Measurements from ENCODE around the gene STIM2.

DNA sequence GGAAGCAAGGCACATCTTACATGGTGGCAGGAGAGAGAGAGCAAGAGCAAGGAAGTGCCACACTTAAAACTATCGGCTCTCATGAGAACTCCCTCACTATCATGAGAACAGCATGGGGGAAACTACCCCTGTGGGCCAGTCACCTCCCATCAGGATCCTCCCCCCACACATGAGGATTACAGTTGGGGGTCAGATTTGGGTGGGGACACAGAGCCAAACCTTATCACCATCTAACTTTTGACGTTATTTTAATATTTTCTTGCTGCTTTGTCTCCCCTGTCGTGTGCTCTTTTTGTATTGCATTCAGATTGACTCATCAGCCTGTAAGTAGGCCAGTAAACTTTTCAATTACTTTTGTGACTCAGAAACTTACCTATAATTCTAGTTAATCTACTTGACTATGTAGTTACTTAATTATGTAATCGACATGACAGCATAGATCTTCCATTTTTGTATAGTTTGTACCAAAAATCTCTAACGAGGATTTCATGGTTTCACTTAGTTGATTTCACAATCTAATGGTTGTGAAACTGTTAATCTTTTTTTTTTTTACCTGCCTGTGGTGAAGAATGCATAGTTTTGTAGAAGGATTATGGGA is 18.3 kb downstream of the STIM2 start:
- TF ChIP-seq CREB1 (IDR thresholded peaks at IDR 0.05) (no peak), CREB1 (CRISPR knock-in tag; IDR thresholded peaks at IDR 0.05) (no peak), ZBTB8A (IDR thresholded peaks at IDR 0.05; ENCODE audit: partially characterized antibody) (no peak), RFX5 (IDR thresholded peaks at IDR 0.05; ENCODE audit: low read depth, low read length) (no peak), POLR2AphosphoS5 (IDR thresholded peaks at IDR 0.05; ENCODE audit: control insufficient read depth, insufficient read depth, low read depth, low read length) (no peak), CHD2 (IDR thresholded peaks at IDR 0.05; ENCODE audit: low read depth, low read length) (no peak)

Data from K562 (cell line).